Motor neuron (in vitro differentiated cells): ENCODE results near the gene IL1RAPL1. TPM values are rescaled to one million over a fixed set of nuclear protein-coding genes. Genes with fewer than 3 reads are reported as not detected.
A peak's percentile ranks its signal among the peaks of the same experiment; 100 is the strongest.

Experiments used
- ATAC-seq, 8 experiments: fragments of 200-7000 bp; cut with Tn5 transposase; replicated peaks in 6 of 8; 2 replicates each; pipeline ENCODE4 v1.8.0; 2021; ENCODE audit warnings: mild to moderate bottlenecking in 8 of 8, moderate library complexity in 8 of 8
- H3K27ac ChIP-seq, 2 donors: fragments of 250-450 bp; sonication (Bioruptor Pico); 2 replicates each; pipeline ENCODE4 v1.9.0; 2021; ENCODE audit warnings: antibody characterized with exemption in 2 of 2, mild to moderate bottlenecking in 2 of 2, moderate library complexity in 1 of 2
- H3K4me1 ChIP-seq, 2 donors: fragments of 250-450 bp; sonication (Bioruptor Pico); replicated peaks in 1 of 2; 2 replicates each; pipeline ENCODE4 v1.6.1; 2021; ENCODE audit warnings: antibody characterized with exemption in 2 of 2, mild to moderate bottlenecking in 2 of 2, moderate library complexity in 1 of 2
- H3K4me3 ChIP-seq, 5 donors: fragments of 250-450 bp; sonication (Bioruptor Pico); 2 replicates each; pipeline ENCODE4 v1.9.0; 2021; ENCODE audit warnings: antibody characterized with exemption in 5 of 5, mild to moderate bottlenecking in 5 of 5, moderate library complexity in 4 of 5
- WGBS, 10 experiments: fragments of 450-650 bp; shearing (Covaris generic); methylation state at CpG; one replicate each; pipeline ENCODE4 v1.0.0; 2022; 5-methylcytosine and 5-hydroxymethylcytosine counted together
- in situ Hi-C, 9 experiments: fragments of 400-800 bp; cut with MboI; loops; one replicate each; pipeline ENCODE4 v1.15.0; 2021; ENCODE audit warnings: low sequenced_read_pairs in 9 of 9, low pct_unique_long_range_greater_than_20kb in 2 of 9; ENCODE audit not compliant: unreplicated experiment in 9 of 9
- total RNA-seq, 8 experiments: library from RNA; unstranded; fragments of 300-600 nt; gene quantifications; 2 replicates each; pipeline versions ENCODE4 v1.2.3 to v1.2.4, GENCODE V29; 2022

Gene IL1RAPL1
- total RNA-seq, 8 experiments from 2014 or later = 0.18 to 6.1 (median 4.0) TPM; not detected in 2

GRCh38 chrX:28651186-28651585 lies 63.9 kb downstream of the IL1RAPL1 start:
- ATAC-seq = no peak
- in situ Hi-C loops = no loop called here
- 0 to 36% methylated on average over 1 of the region's 1 CpG; no CpG with 5 or more reads in 8 of the 10 experiments for WGBS, 10 experiments

GRCh38 chrX:28659269-28659668 lies 72.0 kb downstream of the IL1RAPL1 start:
- Histone ChIP-seq H3K27ac (no peak overlapping the region), H3K4me3 (no peak overlapping the region), H3K4me1 (no peaks in the 10 kb centered on the region)
- in situ Hi-C loops = no loop called here
- 0 to 100% (median 94%) methylated on average over 1 to 18 of the region's 23 CpGs; no CpG with 5 or more reads in 6 of the 10 experiments for WGBS, 10 experiments
- no peak for ATAC-seq

More at GRCh38 chrX:28651186-28651585, 63.9 kb downstream of the IL1RAPL1 start:
- no peak overlapping the region for H3K27ac ChIP-seq
- no peak overlapping the region for H3K4me3 ChIP-seq
- no peaks in the 10 kb centered on the region for H3K4me1 ChIP-seq

- Histone ChIP-seq H3K27ac (no peak overlapping the region), H3K4me1 (no peaks in the 10 kb centered on the region), H3K4me3 (no peak overlapping the region)
- ATAC-seq = no peak
- in situ Hi-C loops = no loop called here
- WGBS, 10 experiments = 18 to 100% (median 54%) methylated on average over 1 to 3 of the region's 10 CpGs; no CpG with 5 or more reads in 5 of the 10 experiments
These were observed 78.5 kb downstream of the IL1RAPL1 start for GRCh38 chrX:28665778-28666177.

DNA sequence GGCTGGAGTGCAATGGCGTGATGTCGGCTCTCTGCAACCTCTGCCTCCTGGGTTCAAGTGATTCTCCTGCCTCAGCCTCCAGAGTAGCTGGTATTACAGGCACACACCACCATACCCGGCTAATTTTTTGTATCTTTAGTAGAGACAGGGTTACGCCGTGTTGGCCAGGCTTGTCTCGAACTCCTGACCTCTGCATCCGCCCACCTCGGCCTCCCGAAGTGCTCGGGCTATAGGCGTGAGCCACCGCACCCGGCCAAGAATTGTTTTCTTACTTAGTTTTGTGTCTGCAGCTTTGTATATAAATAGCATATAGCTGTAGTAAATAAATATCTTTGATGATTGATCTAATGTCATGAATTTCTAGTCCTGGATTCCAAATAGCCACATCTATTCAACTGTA lies 81.1 kb downstream of the IL1RAPL1 start:
- H3K4me1 ChIP-seq = no peaks in the 10 kb centered on the region
- H3K27ac ChIP-seq = no peak overlapping the region
- no peak for ATAC-seq
- 93 to 97% methylated on average over 3 to 6 of the region's 13 CpGs; no CpG with 5 or more reads in 8 of the 10 experiments for WGBS, 10 experiments
- no peak overlapping the region for H3K4me3 ChIP-seq
- in situ Hi-C loops = no loop called here

DNA sequence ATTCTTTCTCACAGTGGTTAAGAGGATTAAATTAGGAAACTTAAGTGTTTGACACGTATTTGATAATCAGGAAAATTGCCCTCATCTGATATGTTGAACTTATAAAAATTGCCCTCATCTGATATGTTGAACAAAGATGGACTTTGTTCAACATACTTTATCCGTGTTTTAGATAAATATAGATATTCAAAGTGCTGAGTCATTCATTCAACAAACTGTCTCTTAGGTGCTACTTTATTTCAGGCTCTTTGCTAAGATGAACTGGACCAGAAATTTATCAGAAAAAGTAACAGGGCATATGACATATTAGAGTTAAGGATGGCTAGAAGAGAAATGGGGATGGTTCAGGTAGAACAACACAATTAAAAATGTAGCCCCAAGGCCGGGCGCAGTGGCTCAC lies 81.7 kb downstream of the IL1RAPL1 start:
- H3K4me1 ChIP-seq = no peaks in the 10 kb centered on the region
- 0 to 100% (median 55%) methylated on average over 1 to 4 of the region's 4 CpGs; no CpG with 5 or more reads in 4 of the 10 experiments for WGBS, 10 experiments
- in situ Hi-C loops = no loop called here
- no peak overlapping the region for H3K4me3 ChIP-seq
- ATAC-seq = no peak
- no peak overlapping the region for H3K27ac ChIP-seq

- ATAC-seq = no peak
- no peak overlapping the region for H3K27ac ChIP-seq
- WGBS, 10 experiments = 0 to 80% (median 60%) methylated on average over 1 to 2 of the region's 2 CpGs; no CpG with 5 or more reads in 5 of the 10 experiments
- H3K4me3 ChIP-seq = no peak overlapping the region
- in situ Hi-C loops = no loop called here
- no peaks in the 10 kb centered on the region for H3K4me1 ChIP-seq
These were observed 82.8 kb downstream of the IL1RAPL1 start for GRCh38 chrX:28670074-28670473.

DNA sequence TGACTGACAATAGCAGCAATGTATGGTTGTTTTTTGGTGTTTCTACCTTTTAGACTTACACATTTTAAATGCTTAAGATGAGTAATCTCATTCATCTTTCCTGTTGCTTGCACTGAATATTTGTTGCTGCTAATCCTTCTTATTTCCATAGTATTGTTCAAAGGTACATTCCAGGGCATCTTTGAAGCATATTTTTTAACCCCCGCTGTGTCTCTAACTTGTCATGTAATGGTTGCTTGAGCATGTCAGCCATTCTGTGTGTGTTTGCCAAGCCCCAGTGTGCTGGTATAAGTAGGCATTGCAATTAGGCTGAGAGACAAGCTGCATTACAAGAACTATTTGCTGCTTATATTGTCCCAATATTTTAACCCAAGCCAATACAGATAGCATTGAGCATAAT lies 87.9 kb downstream of the IL1RAPL1 start:
- in situ Hi-C loops = no loop called here
- ATAC-seq = no peak
- WGBS, 10 experiments = 55 to 86% methylated on average over 1 of the region's 1 CpG; no CpG with 5 or more reads in 8 of the 10 experiments

GRCh38 chrX:28693101-28693500 lies 105.9 kb downstream of the IL1RAPL1 start:
- in situ Hi-C loops = no loop called here
- no peak for ATAC-seq
- H3K4me3 ChIP-seq = no peak overlapping the region
- WGBS, 10 experiments = 78 to 86% methylated on average over 1 of the region's 1 CpG; no CpG with 5 or more reads in 8 of the 10 experiments
- no peak overlapping the region for H3K27ac ChIP-seq
- no peaks in the 10 kb centered on the region for H3K4me1 ChIP-seq

More for the DNA sequence above, 87.9 kb downstream of the IL1RAPL1 start:
- Histone ChIP-seq H3K4me1 (no peaks in the 10 kb centered on the region), H3K4me3 (no peak overlapping the region), H3K27ac (no peak overlapping the region)

DNA sequence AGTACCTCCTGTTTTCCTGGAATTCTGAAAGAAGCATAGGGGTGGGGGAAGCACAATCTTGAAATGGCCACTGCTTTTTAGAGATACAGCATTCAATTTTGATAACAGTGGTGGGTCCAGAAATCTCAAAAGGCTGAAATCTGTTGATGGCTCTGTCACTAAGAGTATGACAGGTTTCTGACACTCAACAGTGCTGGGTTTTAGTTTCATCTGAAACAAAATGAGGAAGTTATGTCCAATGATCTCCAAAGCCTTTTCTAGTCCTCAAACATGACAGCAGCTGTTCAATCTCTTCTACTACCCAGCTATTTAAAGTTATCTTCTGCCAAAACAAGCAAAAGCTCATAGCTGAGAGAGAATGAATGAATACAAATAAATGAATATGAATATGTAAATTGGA lies 110.5 kb downstream of the IL1RAPL1 start:
- H3K27ac ChIP-seq = no peak overlapping the region
- no peaks in the 10 kb centered on the region for H3K4me1 ChIP-seq
- no peak for ATAC-seq
- in situ Hi-C loops = no loop called here
- no peak overlapping the region for H3K4me3 ChIP-seq

- in situ Hi-C loops = no loop called here
- Histone ChIP-seq H3K27ac (no peak overlapping the region), H3K4me3 (no peak overlapping the region), H3K4me1 (no peaks in the 10 kb centered on the region)
- 14 to 100% (median 48%) methylated on average over 1 of the region's 1 CpG; no CpG with 5 or more reads in 6 of the 10 experiments for WGBS, 10 experiments
- ATAC-seq = no peak
These were observed 114.0 kb downstream of the IL1RAPL1 start for GRCh38 chrX:28701222-28701621.

DNA sequence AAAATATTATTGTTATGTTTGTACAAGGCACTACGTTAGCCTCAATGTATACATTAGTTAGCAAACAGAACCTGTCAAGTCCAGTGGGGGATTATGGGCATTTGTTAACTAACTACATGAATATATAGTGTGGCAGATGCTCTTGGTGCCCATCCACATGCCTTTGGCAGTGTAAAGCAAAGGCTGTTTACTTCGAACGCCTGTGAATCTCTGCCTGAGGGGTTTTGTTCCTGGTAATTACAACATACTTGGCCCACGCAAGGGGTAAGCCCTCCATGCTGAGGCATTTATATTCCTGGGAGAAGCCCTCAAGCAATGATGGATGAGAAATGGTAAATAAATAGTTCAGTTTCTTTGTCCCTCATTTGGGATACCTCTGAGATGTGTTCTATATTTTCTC lies 119.7 kb downstream of the IL1RAPL1 start:
- WGBS, 10 experiments = 0 to 54% methylated on average over 2 to 3 of the region's 4 CpGs; no CpG with 5 or more reads in 8 of the 10 experiments
- peak in 1 of 8 experiments; percentile 50 for ATAC-seq

DNA sequence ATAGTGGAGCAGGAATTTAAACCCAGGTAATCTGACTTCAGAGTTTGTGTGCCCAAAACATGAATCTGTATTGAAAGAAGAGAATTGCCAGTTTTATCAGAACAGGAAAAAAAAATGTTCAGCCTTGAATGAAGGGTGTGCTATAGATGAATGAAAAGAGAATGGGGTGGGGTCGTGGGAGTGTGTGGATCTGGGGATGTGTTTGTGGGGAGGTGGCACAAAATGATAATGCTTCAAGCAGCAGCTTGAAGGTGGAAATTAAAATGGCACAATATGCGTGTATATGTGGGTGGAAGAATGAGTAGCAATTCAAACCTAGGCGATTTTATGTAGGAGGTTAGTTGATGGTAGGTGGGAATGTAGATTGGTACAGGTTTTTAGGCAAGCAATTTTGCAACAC lies 122.2 kb downstream of the IL1RAPL1 start:
- Histone ChIP-seq H3K4me3 (no peak overlapping the region), H3K27ac (no peak overlapping the region), H3K4me1 (no peaks in the 10 kb centered on the region)
- in situ Hi-C loops = no loop called here
- no peak for ATAC-seq
- 20 to 86% (median 78%) methylated on average over 1 to 2 of the region's 3 CpGs; no CpG with 5 or more reads in 6 of the 10 experiments for WGBS, 10 experiments

More for the DNA sequence above, 119.7 kb downstream of the IL1RAPL1 start:
- Histone ChIP-seq H3K27ac (no peak overlapping the region), H3K4me3 (no peak overlapping the region), H3K4me1 (no peaks in the 10 kb centered on the region)
- in situ Hi-C loops = no loop called here

GRCh38 chrX:28717864-28718263 lies 130.6 kb downstream of the IL1RAPL1 start:
- Histone ChIP-seq H3K27ac (no peak overlapping the region), H3K4me1 (no peaks in the 10 kb centered on the region), H3K4me3 (no peak overlapping the region)
- in situ Hi-C loops = no loop called here
- no peak for ATAC-seq

- no peak for ATAC-seq
- WGBS, 10 experiments = 0 to 100% (median 28%) methylated on average over 1 of the region's 1 CpG; no CpG with 5 or more reads in 4 of the 10 experiments
- Histone ChIP-seq H3K27ac (no peak overlapping the region), H3K4me1 (no peaks in the 10 kb centered on the region), H3K4me3 (no peak overlapping the region)
- in situ Hi-C loops = no loop called here
These were observed 131.2 kb downstream of the IL1RAPL1 start for GRCh38 chrX:28718450-28718849.
